ENCODE results near the gene CELF6. TPM values are rescaled to one million over a fixed set of nuclear protein-coding genes. Genes with fewer than 3 reads are reported as not detected.

Gene CELF6
- total and polyA plus RNA-seq, 7 experiments from 2014 or later: 0.10 to 5.7 (median 2.9) TPM

DNA sequence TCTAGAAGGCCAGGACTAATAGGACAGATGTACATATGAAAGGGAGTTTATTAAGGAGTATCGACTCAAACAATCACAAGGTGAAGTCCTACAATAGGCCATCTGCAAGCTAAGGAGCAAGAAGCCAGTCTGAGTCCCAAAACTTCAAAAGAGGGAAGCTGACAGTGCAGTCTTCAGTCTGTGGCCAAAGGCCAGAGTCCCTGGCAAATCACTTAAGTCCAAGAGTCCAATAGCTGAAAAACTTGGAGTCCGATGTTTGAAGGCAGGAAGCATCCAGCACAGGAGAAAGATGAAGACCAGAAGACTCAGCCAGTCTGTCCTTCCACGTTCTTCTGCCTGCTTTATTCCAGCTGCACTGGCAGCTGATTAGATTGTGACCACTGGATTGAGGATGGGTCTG is 11.1 kb upstream of the CELF6 start:
- ChIA-PET CTCF (no interaction called here), POLR2A (no interaction called here)
- Mint-ChIP-seq H3K27me3 (no peaks in the 10 kb centered on the region), H3K9me3 (peaks cover 0 to 11% (median 0%) of the 10 kb centered on the region in 11 donors), H3K27ac (no peak overlapping the region), H3K4me3 (no peak overlapping the region), H3K36me3 (peaks cover 9 to 53% (median 31%) of the 10 kb centered on the region in 5 donors), H3K4me1 (no peaks in the 10 kb centered on the region)
- intact Hi-C loops (cut with micrococcal nuclease): no loop called here
- H3K4me3 ChIP-seq (ENCODE audit: low read length): no peak overlapping the region
- H3K27me3 ChIP-seq (ENCODE audit: control insufficient read depth in 2 of 2, insufficient read depth in 2 of 2, low read length in 2 of 2): no peaks in the 10 kb centered on the region
- no peaks in the 10 kb centered on the region for H3K9me3 ChIP-seq (ENCODE audit: control insufficient read depth in 2 of 3, low read length in 3 of 3)
- DNase-seq (no peak), ATAC-seq (no peak)
- no peak overlapping the region for H3K27ac ChIP-seq (ENCODE audit: low read depth, low read length)
- peaks cover 0 to 14% (median 0%) of the 10 kb centered on the region in 3 experiments for H3K36me3 ChIP-seq (ENCODE audit: control insufficient read depth in 2 of 3, insufficient read depth in 3 of 3, low read length in 3 of 3)
- no peaks in the 10 kb centered on the region for H3K4me1 ChIP-seq (ENCODE audit: control insufficient read depth in 2 of 2, insufficient read depth in 2 of 2, low read length in 2 of 2)

GRCh38 chr15:72323752-72324151 is 3.8 kb upstream of the CELF6 start:
- H3K27ac Mint-ChIP-seq: no peak overlapping the region
- ChIA-PET POLR2A (no interaction called here), CTCF (interaction anchor here (1.7 kb wide), 1 partner anchor 10 kb away, joined by 8 read pairs; no protein-coding TSS in a partner anchor)
- Histone ChIP-seq H3K27me3 (ENCODE audit: control insufficient read depth in 2 of 2, insufficient read depth in 2 of 2, low read length in 2 of 2) (no peaks in the 10 kb centered on the region), H3K4me3 (ENCODE audit: low read length) (no peak overlapping the region), H3K4me1 (ENCODE audit: control insufficient read depth in 2 of 2, insufficient read depth in 2 of 2, low read length in 2 of 2) (peaks cover 7 to 10% of the 10 kb centered on the region in 2 donors), H3K9me3 (ENCODE audit: control insufficient read depth in 2 of 3, low read length in 3 of 3) (peaks cover 0 to 4% (median 0%) of the 10 kb centered on the region in 3 experiments), H3K27ac (ENCODE audit: low read depth, low read length) (no peak overlapping the region), H3K36me3 (ENCODE audit: control insufficient read depth in 2 of 3, insufficient read depth in 3 of 3, low read length in 3 of 3) (peaks cover 0 to 12% (median 0%) of the 10 kb centered on the region in 3 experiments)
- no peak overlapping the region for H3K4me3 Mint-ChIP-seq
- peaks cover 12 to 44% (median 29%) of the 10 kb centered on the region in 5 donors for H3K36me3 Mint-ChIP-seq
- intact Hi-C loops (cut with micrococcal nuclease): no loop called here
- H3K27me3 Mint-ChIP-seq: peaks cover 0 to 19% (median 0%) of the 10 kb centered on the region in 5 donors
- no peak for ATAC-seq
- peaks cover 15 to 21% (median 17%) of the 10 kb centered on the region in 7 donors for H3K4me1 Mint-ChIP-seq
- H3K9me3 Mint-ChIP-seq: peaks cover 0 to 18% (median 10%) of the 10 kb centered on the region in 11 donors
- DNase-seq: no peak

DNA sequence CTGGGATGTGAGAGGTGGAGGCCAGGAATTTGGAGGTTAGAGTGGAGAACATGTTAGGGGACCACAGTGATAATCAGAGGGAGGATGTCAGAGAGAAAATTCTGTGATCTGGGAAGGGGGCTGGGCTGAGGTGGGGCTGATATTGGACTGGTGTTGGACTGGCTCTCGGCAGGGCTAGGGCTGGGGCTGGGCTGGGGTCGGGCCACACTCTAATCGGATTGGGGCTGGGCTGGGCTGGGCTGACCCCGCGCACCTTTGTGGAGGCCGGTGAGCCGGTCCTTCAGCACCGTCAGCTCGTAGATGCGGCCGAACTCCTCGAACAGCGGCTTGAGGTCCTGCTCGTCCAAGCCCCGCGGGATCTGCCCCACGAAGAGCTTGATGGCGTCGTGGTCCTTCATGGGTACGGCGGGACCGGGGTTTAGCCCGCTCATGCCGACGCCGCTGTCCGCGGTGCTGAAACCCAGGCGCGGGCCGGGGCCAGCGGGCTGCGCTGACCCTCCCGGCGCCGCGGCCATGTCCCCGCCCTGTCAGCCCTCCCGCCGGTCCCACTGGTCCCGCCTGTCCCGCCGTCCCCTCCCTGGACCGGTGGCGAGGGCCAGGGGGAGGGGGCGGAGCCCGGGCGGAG is 485 bp downstream of the CELF6 start:
- intact Hi-C loops (cut with micrococcal nuclease): loop anchor here (1.0 to 10.0 kb wide), 4 partner anchors 47 to 465 kb away; partner anchors contain the start of genes ADPGK (in 1 of the 2), ARIH1 (in 1 of the 2) and PARP6 (in 1 of the 2)
- Mint-ChIP-seq H3K9me3 (peaks cover 0 to 10% (median 6%) of the 10 kb centered on the region in 11 donors), H3K4me3 (peak overlapping the region; percentile 63 to 85 (median 73)), H3K27ac (peak overlapping the region in 7 of 9 donors; percentile 9 to 91 (median 51)), H3K4me1 (peaks cover 20 to 25% (median 21%) of the 10 kb centered on the region in 7 donors), H3K27me3 (peaks cover 0 to 34% (median 0%) of the 10 kb centered on the region in 5 donors), H3K36me3 (peaks cover 6 to 12% (median 7%) of the 10 kb centered on the region in 5 donors)
- ChIA-PET POLR2A (interaction anchor here (0.7 kb wide), 1 partner anchor 1837 kb away, joined by 3 read pairs; no protein-coding TSS in a partner anchor), CTCF (no interaction called here)
- peak; percentile 63 for ATAC-seq
- H3K9me3 ChIP-seq (ENCODE audit: control insufficient read depth in 2 of 3, low read length in 3 of 3): peaks cover 0 to 4% (median 0%) of the 10 kb centered on the region in 3 experiments
- H3K36me3 ChIP-seq (ENCODE audit: control insufficient read depth in 2 of 3, insufficient read depth in 3 of 3, low read length in 3 of 3): no peaks in the 10 kb centered on the region
- peak; percentile 9 to 77 (median 42) for DNase-seq
- no peak overlapping the region for H3K27ac ChIP-seq (ENCODE audit: low read depth, low read length)
- no peaks in the 10 kb centered on the region for H3K27me3 ChIP-seq (ENCODE audit: control insufficient read depth in 2 of 2, insufficient read depth in 2 of 2, low read length in 2 of 2)
- peaks cover 7 to 10% of the 10 kb centered on the region in 2 donors for H3K4me1 ChIP-seq (ENCODE audit: control insufficient read depth in 2 of 2, insufficient read depth in 2 of 2, low read length in 2 of 2)
- H3K4me3 ChIP-seq (ENCODE audit: low read length): no peak overlapping the region

DNA sequence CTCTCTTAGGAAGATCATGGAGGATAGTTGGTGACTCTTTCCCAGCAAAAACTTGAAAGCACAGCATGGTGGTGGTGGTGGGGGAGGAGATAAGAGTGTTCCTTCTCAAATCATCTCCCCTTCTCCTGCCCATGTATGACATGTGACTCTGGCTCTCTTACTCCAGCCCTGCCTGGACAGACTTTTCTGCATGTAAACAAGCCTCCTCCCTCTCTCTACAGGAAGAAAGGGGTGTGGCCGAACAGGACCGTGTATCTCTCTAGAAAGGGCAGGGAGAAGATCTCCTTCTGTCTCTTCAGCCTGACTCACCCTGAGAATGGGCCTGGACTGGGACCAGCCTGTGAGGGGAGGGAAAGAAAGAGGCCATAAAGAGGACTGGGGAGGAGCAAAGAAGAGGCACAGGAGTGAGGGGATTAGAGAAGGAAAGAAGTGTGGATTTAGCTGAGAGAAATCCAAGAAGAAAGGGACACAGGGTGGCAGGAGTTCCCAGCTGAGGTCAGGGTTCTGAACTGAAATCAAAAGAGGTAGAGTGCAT is 1.5 kb downstream of the CELF6 start:
- intact Hi-C loops (cut with micrococcal nuclease): loop anchor here (10.0 kb wide), 3 partner anchors 156 to 466 kb away; partner anchors contain the start of genes ADPGK (in 1 of the 2) and ARIH1 (in 1 of the 2)
- peaks cover 0 to 2% (median 0%) of the 10 kb centered on the region in 5 donors for H3K36me3 Mint-ChIP-seq
- ATAC-seq: no peak
- DNase-seq: no peak
- CTCF ChIA-PET: interaction anchor here (1.0 kb wide), 1 partner anchor 88 kb away, joined by 3 read pairs; no protein-coding TSS in a partner anchor
- peaks cover 18 to 23% (median 20%) of the 10 kb centered on the region in 7 donors for H3K4me1 Mint-ChIP-seq
- no peak overlapping the region for H3K27ac ChIP-seq (ENCODE audit: low read depth, low read length)
- POLR2A ChIA-PET: no interaction called here
- H3K27me3 Mint-ChIP-seq: peaks cover 0 to 34% (median 0%) of the 10 kb centered on the region in 5 donors
- H3K36me3 ChIP-seq (ENCODE audit: control insufficient read depth in 2 of 3, insufficient read depth in 3 of 3, low read length in 3 of 3): no peaks in the 10 kb centered on the region
- peak overlapping the region in 5 of 9 donors; percentile 2 to 91 (median 51) for H3K27ac Mint-ChIP-seq
- H3K4me3 Mint-ChIP-seq: peak overlapping the region; percentile 63 to 85 (median 73)
- no peak overlapping the region for H3K4me3 ChIP-seq (ENCODE audit: low read length)
- H3K27me3 ChIP-seq (ENCODE audit: control insufficient read depth in 2 of 2, insufficient read depth in 2 of 2, low read length in 2 of 2): no peaks in the 10 kb centered on the region
- no peaks in the 10 kb centered on the region for H3K9me3 ChIP-seq (ENCODE audit: control insufficient read depth in 2 of 3, low read length in 3 of 3)
- peaks cover 7 to 10% of the 10 kb centered on the region in 2 donors for H3K4me1 ChIP-seq (ENCODE audit: control insufficient read depth in 2 of 2, insufficient read depth in 2 of 2, low read length in 2 of 2)
- peaks cover 0 to 7% (median 0%) of the 10 kb centered on the region in 11 donors for H3K9me3 Mint-ChIP-seq

DNA sequence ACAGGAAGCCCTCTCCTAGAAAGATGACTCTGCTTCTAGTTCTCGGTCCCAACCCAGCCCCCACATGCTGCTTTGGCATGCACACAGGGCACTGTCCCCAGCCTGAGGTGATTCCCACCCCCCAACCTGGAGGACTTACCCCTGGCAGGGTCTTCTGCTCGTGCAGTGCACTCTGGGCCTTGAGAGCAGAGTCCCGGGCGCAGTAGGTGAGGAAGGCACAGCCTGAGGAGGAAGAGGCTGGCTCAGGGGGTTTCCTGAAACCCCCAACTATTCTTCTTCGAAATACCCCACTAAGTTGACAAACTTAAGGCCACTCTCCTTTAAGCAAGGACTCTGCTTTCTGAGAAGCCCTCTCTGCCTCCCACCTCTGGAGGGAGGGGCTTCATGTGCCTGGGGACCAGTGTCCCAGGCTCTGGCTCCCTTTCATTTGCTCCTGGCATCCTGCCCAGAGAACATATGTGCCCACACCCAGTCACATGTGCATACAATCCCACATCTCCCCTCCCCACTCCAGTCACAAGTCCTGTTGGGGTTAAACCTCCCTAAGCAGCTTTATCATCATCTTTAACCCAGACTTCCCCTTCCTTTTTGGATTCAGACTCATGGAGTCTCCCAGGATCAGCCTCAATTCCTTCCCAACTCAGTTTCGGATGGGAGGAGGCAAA is 4.1 kb downstream of the CELF6 start:
- no peak overlapping the region for H3K27ac Mint-ChIP-seq
- no peaks in the 10 kb centered on the region for H3K27me3 ChIP-seq (ENCODE audit: control insufficient read depth in 2 of 2, insufficient read depth in 2 of 2, low read length in 2 of 2)
- H3K9me3 ChIP-seq (ENCODE audit: control insufficient read depth in 2 of 3, low read length in 3 of 3): no peaks in the 10 kb centered on the region
- H3K9me3 Mint-ChIP-seq: peaks cover 0 to 7% (median 0%) of the 10 kb centered on the region in 11 donors
- no peaks in the 10 kb centered on the region for H3K36me3 Mint-ChIP-seq
- DNase-seq (no peak), ATAC-seq (no peak)
- POLR2A ChIA-PET: no interaction called here
- CTCF ChIA-PET: interaction anchor here (1.0 kb wide), 1 partner anchor 221 kb away, joined by 3 read pairs; no protein-coding TSS in a partner anchor
- H3K36me3 ChIP-seq (ENCODE audit: control insufficient read depth in 2 of 3, insufficient read depth in 3 of 3, low read length in 3 of 3): no peaks in the 10 kb centered on the region
- peaks cover 0 to 32% (median 0%) of the 10 kb centered on the region in 5 donors for H3K27me3 Mint-ChIP-seq
- H3K27ac ChIP-seq (ENCODE audit: low read depth, low read length): no peak overlapping the region
- peaks cover 15 to 20% (median 17%) of the 10 kb centered on the region in 7 donors for H3K4me1 Mint-ChIP-seq
- intact Hi-C loops (cut with micrococcal nuclease): loop anchor here (10.0 kb wide), 3 partner anchors 159 to 469 kb away; partner anchors contain the start of genes ADPGK (in 1 of the 2) and ARIH1 (in 1 of the 2)
- H3K4me3 ChIP-seq (ENCODE audit: low read length): no peak overlapping the region
- H3K4me3 Mint-ChIP-seq: no peak overlapping the region
- H3K4me1 ChIP-seq (ENCODE audit: control insufficient read depth in 2 of 2, insufficient read depth in 2 of 2, low read length in 2 of 2): peaks cover 6% of the 10 kb centered on the region in 2 donors

DNA sequence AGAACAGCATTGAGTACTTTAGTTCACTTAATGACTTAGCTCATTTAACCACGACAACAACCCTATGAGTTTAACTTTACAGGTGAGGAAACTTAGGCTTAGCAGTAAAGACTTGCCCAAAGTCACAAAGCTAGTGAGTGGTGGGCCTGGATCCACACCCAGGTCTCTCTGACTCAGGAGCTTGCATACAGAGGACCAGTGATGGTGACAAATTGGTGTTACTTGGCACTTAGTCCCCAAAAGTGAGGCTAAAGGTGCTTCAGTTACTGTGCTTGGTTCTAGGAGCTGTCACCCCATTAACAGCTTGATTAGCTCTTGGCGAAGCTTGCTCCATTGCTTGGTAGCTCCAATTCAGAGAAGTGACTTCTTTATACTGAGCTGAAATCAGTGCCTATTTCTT is 6.1 kb downstream of the CELF6 start:
- H3K4me1 Mint-ChIP-seq: peaks cover 4 to 8% (median 5%) of the 10 kb centered on the region in 7 donors
- H3K4me3 ChIP-seq (ENCODE audit: low read length): no peak overlapping the region
- POLR2A ChIA-PET: no interaction called here

More for the DNA sequence above, 6.1 kb downstream of the CELF6 start:
- Mint-ChIP-seq H3K36me3 (peaks cover 0 to 6% (median 0%) of the 10 kb centered on the region in 5 donors), H3K4me3 (no peak overlapping the region), H3K27ac (no peak overlapping the region), H3K27me3 (peaks cover 0 to 16% (median 0%) of the 10 kb centered on the region in 5 donors), H3K9me3 (peaks cover 0 to 4% (median 0%) of the 10 kb centered on the region in 11 donors)
- Histone ChIP-seq H3K9me3 (ENCODE audit: control insufficient read depth in 2 of 3, low read length in 3 of 3) (no peaks in the 10 kb centered on the region), H3K36me3 (ENCODE audit: control insufficient read depth in 2 of 3, insufficient read depth in 3 of 3, low read length in 3 of 3) (no peaks in the 10 kb centered on the region), H3K4me1 (ENCODE audit: control insufficient read depth in 2 of 2, insufficient read depth in 2 of 2, low read length in 2 of 2) (no peaks in the 10 kb centered on the region), H3K27ac (ENCODE audit: low read depth, low read length) (no peak overlapping the region), H3K27me3 (ENCODE audit: control insufficient read depth in 2 of 2, insufficient read depth in 2 of 2, low read length in 2 of 2) (no peaks in the 10 kb centered on the region)
- no peak for DNase-seq
- CTCF ChIA-PET: interaction anchor here (0.8 to 2.7 kb wide), 5 partner anchors 10 to 357 kb away, joined by 3 to 15 read pairs (median 8); no protein-coding TSS in a partner anchor
- ATAC-seq: no peak
- intact Hi-C loops (cut with micrococcal nuclease): loop anchor here (2.0 to 10.0 kb wide), 4 partner anchors 159 to 471 kb away; partner anchors contain the start of genes ADPGK (in 1 of the 2) and ARIH1 (in 1 of the 2)

All from naive thymus-derived CD4-positive, alpha-beta T cell (primary cell).